Type B pancreatic cell (in vitro differentiated cells): ENCODE results near the gene MUC6. TPM values are rescaled to one million over a fixed set of nuclear protein-coding genes. Genes with fewer than 3 reads are reported as not detected.

Experiments used
- DNase-seq: peaks from one replicate; pipeline ENCODE4 v3.0.0; 2021; ENCODE audit warnings: mixed read lengths; ENCODE audit not compliant: unreplicated experiment; ENCODE audit errors: extremely low spot score
- H3K27ac Mint-ChIP-seq: 2 replicates; pipeline ENCODE4 v1.8.0; 2021; ENCODE audit warnings: mild to moderate bottlenecking, mixed read lengths
- H3K27me3 Mint-ChIP-seq: 2 replicates; pipeline ENCODE4 v1.8.0; 2021; ENCODE audit warnings: mixed read lengths
- H3K36me3 Mint-ChIP-seq: 2 replicates; pipeline ENCODE4 v1.8.0; 2021; ENCODE audit warnings: mixed read lengths
- H3K4me1 Mint-ChIP-seq: one replicate; pipeline ENCODE4 v1.8.0; 2021; ENCODE audit warnings: mixed read lengths; ENCODE audit not compliant: unreplicated experiment
- H3K4me3 Mint-ChIP-seq: 2 replicates; pipeline ENCODE4 v1.8.0; 2021; ENCODE audit warnings: mild to moderate bottlenecking, mixed read lengths
- H3K9me3 Mint-ChIP-seq: 2 replicates; pipeline ENCODE4 v1.8.0; 2021; ENCODE audit warnings: mixed read lengths
- CTCF ChIP-seq: fragments of 200-600 bp; sonication (generic); conservative IDR thresholded peaks from 2 replicates; pipeline ENCODE4 v1.5.0; 2021; ENCODE audit warnings: antibody characterized with exemption, mild to moderate bottlenecking
- total RNA-seq: library from RNA; stranded (reverse); gene quantifications from 2 replicates; pipeline ENCODE4 v1.2.1, GENCODE V29; 2021; ENCODE audit warnings: low replicate concordance

Gene MUC6
- total RNA-seq, 1 donor from 2014 or later: 0.46 TPM

GRCh38 chr11:984546-984945, 52.0 kb downstream of the MUC6 start:
- Mint-ChIP-seq H3K4me1 (peaks cover 3% of the 10 kb centered on the region), H3K27me3 (no peaks in the 10 kb centered on the region), H3K27ac (no peak overlapping the region), H3K36me3 (peaks cover 10% of the 10 kb centered on the region), H3K9me3 (no peaks in the 10 kb centered on the region), H3K4me3 (no peak overlapping the region)
- no peak for TF ChIP-seq CTCF
- DNase-seq: no peak

GRCh38 chr11:981764-982163, 54.8 kb downstream of the MUC6 start:
- no peak for DNase-seq
- Mint-ChIP-seq H3K27me3 (no peaks in the 10 kb centered on the region), H3K4me1 (peaks cover 3% of the 10 kb centered on the region), H3K36me3 (peaks cover 15% of the 10 kb centered on the region), H3K4me3 (no peak overlapping the region), H3K27ac (no peak overlapping the region), H3K9me3 (no peaks in the 10 kb centered on the region)
- no peak for TF ChIP-seq CTCF

- H3K4me3 Mint-ChIP-seq: no peak overlapping the region
- no peaks in the 10 kb centered on the region for H3K27me3 Mint-ChIP-seq
- TF ChIP-seq CTCF: no peak
- DNase-seq: no peak
- peak overlapping the region; percentile 28 for H3K27ac Mint-ChIP-seq
- H3K36me3 Mint-ChIP-seq: peaks cover 19% of the 10 kb centered on the region
- peaks cover 10% of the 10 kb centered on the region for H3K4me1 Mint-ChIP-seq
- no peaks in the 10 kb centered on the region for H3K9me3 Mint-ChIP-seq
Measured at GRCh38 chr11:980438-981357, 55.8 kb downstream of the MUC6 start.

DNA sequence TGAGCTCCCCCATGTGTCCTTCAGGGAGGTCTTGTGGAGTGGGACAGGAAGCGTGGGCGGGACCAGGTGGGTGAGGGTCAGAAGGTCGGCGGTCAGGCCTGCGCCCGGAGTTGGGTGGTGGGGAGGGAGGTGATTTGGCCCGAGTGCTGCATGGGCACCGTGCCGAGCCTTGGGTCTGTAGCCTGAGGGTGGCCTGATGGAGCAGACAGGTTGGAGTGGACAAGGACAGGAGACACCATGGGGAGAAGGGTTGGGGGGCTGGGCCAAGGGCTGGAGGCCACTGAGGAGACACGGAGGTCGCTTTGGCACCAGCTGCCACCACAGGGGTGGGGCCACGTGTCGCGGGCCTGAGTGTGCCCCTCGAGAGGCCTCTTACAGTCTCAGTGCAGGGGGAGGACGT, 57.7 kb downstream of the MUC6 start:
- Mint-ChIP-seq H3K27ac (peak overlapping the region; percentile 28), H3K4me1 (peaks cover 11% of the 10 kb centered on the region), H3K27me3 (no peaks in the 10 kb centered on the region), H3K36me3 (peaks cover 20% of the 10 kb centered on the region), H3K4me3 (no peak overlapping the region), H3K9me3 (no peaks in the 10 kb centered on the region)
- TF ChIP-seq CTCF: no peak
- DNase-seq: no peak

DNA sequence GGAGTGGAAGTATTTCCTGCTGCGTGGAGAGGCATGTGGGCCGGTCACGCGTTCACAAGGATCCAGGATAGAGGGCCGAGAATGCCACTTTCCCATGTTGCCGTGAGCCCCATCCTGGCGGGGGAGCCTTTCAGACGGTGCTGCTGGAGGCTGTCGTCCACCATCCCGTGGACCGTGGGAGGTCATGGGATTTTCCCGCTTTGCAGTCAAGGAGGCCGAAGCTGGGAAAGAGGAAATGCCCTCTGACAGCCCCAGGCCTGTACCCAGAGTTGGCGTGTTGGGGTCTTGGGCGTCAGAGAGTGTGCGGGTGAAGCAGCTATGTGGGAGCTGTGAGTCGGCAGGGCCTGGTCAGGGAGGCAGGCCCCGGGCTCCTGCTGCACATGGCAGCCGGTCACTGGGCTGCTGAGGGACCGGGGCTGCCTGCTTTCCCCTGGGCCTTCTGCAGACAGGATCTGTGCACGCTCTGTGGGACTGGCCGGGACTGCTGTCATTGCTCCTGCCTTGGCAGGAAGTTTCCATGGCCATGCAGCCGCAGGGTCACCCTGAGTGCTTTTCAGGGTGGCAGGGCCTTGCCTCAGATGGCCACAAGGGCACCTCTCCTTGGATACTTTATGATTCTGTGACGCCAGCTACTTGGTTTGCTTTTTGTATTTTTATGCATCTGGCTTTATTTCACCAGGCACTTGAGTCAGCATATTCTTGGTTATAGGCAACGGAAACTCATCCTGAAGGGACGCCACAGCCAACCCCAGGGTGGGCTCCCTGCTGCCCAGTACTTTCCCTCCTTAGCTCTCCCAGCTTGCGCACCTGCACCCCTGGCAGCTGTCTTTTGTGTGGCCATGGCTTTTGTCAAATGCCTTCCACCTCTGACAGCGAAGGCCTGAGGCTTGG, 58.4 kb downstream of the MUC6 start:
- no peaks in the 10 kb centered on the region for H3K27me3 Mint-ChIP-seq
- TF ChIP-seq CTCF: no peak
- H3K36me3 Mint-ChIP-seq: peaks cover 24% of the 10 kb centered on the region
- H3K4me1 Mint-ChIP-seq: peaks cover 11% of the 10 kb centered on the region
- no peaks in the 10 kb centered on the region for H3K9me3 Mint-ChIP-seq
- DNase-seq: no peak
- H3K4me3 Mint-ChIP-seq: no peak overlapping the region
- H3K27ac Mint-ChIP-seq: no peak overlapping the region
